ENCODE data around the gene WDR36.

WDR36 gene

DNA sequence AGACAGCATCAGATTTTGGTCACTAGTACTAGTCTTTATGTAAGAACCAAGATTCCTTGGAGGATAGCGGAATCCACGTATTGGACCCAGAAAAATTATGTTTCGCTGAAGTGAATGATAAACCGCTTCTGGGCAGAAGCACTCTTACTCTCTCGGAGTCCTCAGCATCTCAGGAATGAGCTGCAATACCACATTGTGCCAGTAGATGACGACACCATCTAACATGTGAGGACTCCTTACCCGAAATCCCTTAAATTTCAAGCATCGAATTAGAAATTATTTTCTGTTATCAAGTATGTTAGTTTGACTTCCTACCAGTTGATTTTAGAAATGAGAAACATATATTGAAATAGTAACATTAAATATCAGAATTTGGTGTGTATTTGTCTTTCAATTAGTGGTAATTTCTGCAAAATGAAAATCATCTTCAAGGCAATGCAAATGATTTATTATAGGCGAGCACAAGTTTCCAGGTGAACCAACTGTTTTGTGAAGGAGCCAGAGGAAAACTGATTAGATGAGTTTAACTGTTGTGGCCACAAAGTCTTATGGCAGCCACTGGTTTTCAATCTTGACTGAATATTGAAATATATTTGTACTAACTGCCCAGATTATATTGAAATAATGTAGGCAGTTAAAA is 66.1 kb downstream of the WDR36 start:
- H3K9me3 ChIP-seq (ENCODE audit: insufficient read depth, low read depth, low read length), result no peaks in the 10 kb centered on the region
- H3F3A ChIP-seq (ENCODE audit: low read depth), result no peaks in the 10 kb centered on the region
- H4K20me1 ChIP-seq (ENCODE audit: insufficient read depth, low read length, poor library complexity, severe bottlenecking), result no peaks in the 10 kb centered on the region
- no peaks in the 10 kb centered on the region for H3K36me3 ChIP-seq (ENCODE audit: insufficient read depth, low read length)
- no peaks in the 10 kb centered on the region for H3K9me2 ChIP-seq (replicated peaks; ENCODE audit: low read depth, low read length)
- no peaks in the 10 kb centered on the region for H3K79me2 ChIP-seq (ENCODE audit: insufficient read depth, low read length)
- H3K4me2 ChIP-seq (ENCODE audit: low read depth, low read length, poor library complexity, severe bottlenecking), result peak overlapping the region; percentile 34
- 0 out of 2 replicates have a peak overlapping the region, but pooled peaks have one; percentile 43 for H2AFZ ChIP-seq (ENCODE audit: low read length)
- no peaks in the 10 kb centered on the region for H3K27me3 ChIP-seq (ENCODE audit: insufficient read depth, low read length, poor library complexity, severe bottlenecking)
- peak overlapping the region; percentile 24 for H3K4me3 ChIP-seq (ENCODE audit: low read length, poor library complexity, severe bottlenecking)
- H3K9ac ChIP-seq (ENCODE audit: low read depth, low read length, poor library complexity, severe bottlenecking), result no peak overlapping the region
- TF ChIP-seq, protein P1, sequence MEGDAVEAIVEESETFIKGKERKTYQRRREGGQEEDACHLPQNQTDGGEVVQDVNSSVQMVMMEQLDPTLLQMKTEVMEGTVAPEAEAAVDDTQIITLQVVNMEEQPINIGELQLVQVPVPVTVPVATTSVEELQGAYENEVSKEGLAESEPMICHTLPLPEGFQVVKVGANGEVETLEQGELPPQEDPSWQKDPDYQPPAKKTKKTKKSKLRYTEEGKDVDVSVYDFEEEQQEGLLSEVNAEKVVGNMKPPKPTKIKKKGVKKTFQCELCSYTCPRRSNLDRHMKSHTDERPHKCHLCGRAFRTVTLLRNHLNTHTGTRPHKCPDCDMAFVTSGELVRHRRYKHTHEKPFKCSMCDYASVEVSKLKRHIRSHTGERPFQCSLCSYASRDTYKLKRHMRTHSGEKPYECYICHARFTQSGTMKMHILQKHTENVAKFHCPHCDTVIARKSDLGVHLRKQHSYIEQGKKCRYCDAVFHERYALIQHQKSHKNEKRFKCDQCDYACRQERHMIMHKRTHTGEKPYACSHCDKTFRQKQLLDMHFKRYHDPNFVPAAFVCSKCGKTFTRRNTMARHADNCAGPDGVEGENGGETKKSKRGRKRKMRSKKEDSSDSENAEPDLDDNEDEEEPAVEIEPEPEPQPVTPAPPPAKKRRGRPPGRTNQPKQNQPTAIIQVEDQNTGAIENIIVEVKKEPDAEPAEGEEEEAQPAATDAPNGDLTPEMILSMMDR (conservative IDR thresholded peaks at IDR 0.05; ENCODE audit: low read length), result peak; percentile 89
- TF ChIP-seq EZH2phosphoT487 (IDR thresholded peaks at IDR 0.05; ENCODE audit: borderline replicate concordance), result no peak
- H3K4me1 ChIP-seq (ENCODE audit: insufficient read depth, low read length, poor library complexity, severe bottlenecking), result no peaks in the 10 kb centered on the region

DNA sequence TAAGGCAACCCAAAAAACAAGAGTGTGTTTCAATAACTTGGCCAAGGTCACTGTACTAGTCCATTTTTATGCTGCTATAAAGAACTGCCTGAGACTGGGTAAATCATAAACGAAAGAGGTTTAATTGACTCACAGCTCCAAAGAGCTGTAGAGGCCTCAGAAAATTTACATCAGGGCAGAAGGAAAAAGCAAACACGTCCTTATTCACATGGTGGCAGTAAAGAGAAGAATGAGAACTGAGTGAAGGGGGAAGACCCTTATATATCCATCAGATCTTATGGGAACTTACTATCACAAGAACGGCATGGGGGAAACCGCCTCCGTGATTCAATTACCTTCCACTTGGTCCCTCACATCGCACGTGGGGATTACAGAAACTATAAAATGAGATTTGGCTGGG is 67.7 kb downstream of the WDR36 start:
- H3K4me1 ChIP-seq (ENCODE audit: insufficient read depth, low read length, poor library complexity, severe bottlenecking), result no peaks in the 10 kb centered on the region
- no peak overlapping the region for H3K9ac ChIP-seq (ENCODE audit: low read depth, low read length, poor library complexity, severe bottlenecking)
- H3K4me3 ChIP-seq (ENCODE audit: low read length, poor library complexity, severe bottlenecking), result no peak overlapping the region
- no peaks in the 10 kb centered on the region for H4K20me1 ChIP-seq (ENCODE audit: insufficient read depth, low read length, poor library complexity, severe bottlenecking)
- H3K27me3 ChIP-seq (ENCODE audit: insufficient read depth, low read length, poor library complexity, severe bottlenecking), result no peaks in the 10 kb centered on the region
- H3K9me2 ChIP-seq (replicated peaks; ENCODE audit: low read depth, low read length), result no peaks in the 10 kb centered on the region
- no peaks in the 10 kb centered on the region for H3K9me3 ChIP-seq (ENCODE audit: insufficient read depth, low read depth, low read length)
- no peak for TF ChIP-seq EZH2phosphoT487 (IDR thresholded peaks at IDR 0.05; ENCODE audit: borderline replicate concordance)
- TF ChIP-seq, protein P1 (conservative IDR thresholded peaks at IDR 0.05; ENCODE audit: low read length), result peak; percentile 44
- H3K79me2 ChIP-seq (ENCODE audit: insufficient read depth, low read length), result no peaks in the 10 kb centered on the region
- H2AFZ ChIP-seq (ENCODE audit: low read length), result no peak overlapping the region
- H3K36me3 ChIP-seq (ENCODE audit: insufficient read depth, low read length), result no peaks in the 10 kb centered on the region
- H3F3A ChIP-seq (ENCODE audit: low read depth), result no peaks in the 10 kb centered on the region
- no peak overlapping the region for H3K4me2 ChIP-seq (ENCODE audit: low read depth, low read length, poor library complexity, severe bottlenecking)

DNA sequence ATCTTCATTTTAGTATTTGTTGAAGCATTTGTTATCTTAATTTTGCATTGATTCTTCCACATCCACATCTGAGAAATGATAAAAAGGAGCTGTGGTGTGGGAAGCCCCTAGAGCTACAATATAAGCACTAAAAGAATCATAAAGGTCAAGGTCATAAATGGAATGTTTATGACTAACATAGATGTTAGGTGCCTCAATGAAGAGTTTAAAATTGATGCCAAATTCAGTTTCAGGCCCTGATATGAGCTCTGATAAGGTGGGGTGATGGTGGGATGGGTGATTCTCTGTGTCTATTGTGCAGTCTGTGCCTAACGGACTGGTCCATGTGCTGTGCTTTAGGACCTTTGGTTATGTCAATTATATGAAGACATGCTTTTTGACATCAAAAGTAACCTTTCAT is 70.9 kb downstream of the WDR36 start:
- H3F3A ChIP-seq (ENCODE audit: low read depth), result no peaks in the 10 kb centered on the region
- no peak overlapping the region for H2AFZ ChIP-seq (ENCODE audit: low read length)
- no peaks in the 10 kb centered on the region for H3K36me3 ChIP-seq (ENCODE audit: insufficient read depth, low read length)
- no peak overlapping the region for H3K4me3 ChIP-seq (ENCODE audit: low read length, poor library complexity, severe bottlenecking)
- no peaks in the 10 kb centered on the region for H3K79me2 ChIP-seq (ENCODE audit: insufficient read depth, low read length)
- TF ChIP-seq, protein P1 (conservative IDR thresholded peaks at IDR 0.05; ENCODE audit: low read length), result no peak
- no peak for TF ChIP-seq EZH2phosphoT487 (IDR thresholded peaks at IDR 0.05; ENCODE audit: borderline replicate concordance)
- no peak overlapping the region for H3K4me2 ChIP-seq (ENCODE audit: low read depth, low read length, poor library complexity, severe bottlenecking)
- H3K27me3 ChIP-seq (ENCODE audit: insufficient read depth, low read length, poor library complexity, severe bottlenecking), result no peaks in the 10 kb centered on the region
- H4K20me1 ChIP-seq (ENCODE audit: insufficient read depth, low read length, poor library complexity, severe bottlenecking), result no peaks in the 10 kb centered on the region
- no peaks in the 10 kb centered on the region for H3K9me2 ChIP-seq (replicated peaks; ENCODE audit: low read depth, low read length)
- no peaks in the 10 kb centered on the region for H3K9me3 ChIP-seq (ENCODE audit: insufficient read depth, low read depth, low read length)
- no peak overlapping the region for H3K9ac ChIP-seq (ENCODE audit: low read depth, low read length, poor library complexity, severe bottlenecking)
- no peaks in the 10 kb centered on the region for H3K4me1 ChIP-seq (ENCODE audit: insufficient read depth, low read length, poor library complexity, severe bottlenecking)

All from Loucy (cell line).